DND-41 (cell line): ENCODE data around the gene SMTNL2.

Source experiments
- ATAC-seq: fragments of 200-7000 bp; cut with Tn5 transposase; 3 replicates; pipeline ENCODE4 v1.9.1; 2021; ENCODE audit warnings: low read depth; ENCODE audit not compliant: insufficient read depth
- DNase-seq: peaks from one replicate; pipeline ENCODE4 v3.0.0-alpha.2; 2020
- H2AFZ ChIP-seq: 2 replicates; pipeline ENCODE4 v1.6.0; 2012; ENCODE audit warnings: low read depth, low read length
- H3K27ac ChIP-seq: 2 replicates; pipeline ENCODE4 v1.5.1; 2012; ENCODE audit warnings: low read length, inconsistent platforms
- H3K27me3 ChIP-seq: fragments of 200-600 bp; sonication (generic); 2 replicates; pipeline ENCODE4 v1.6.0; 2012; ENCODE audit warnings: low read length, mild to moderate bottlenecking, inconsistent platforms; ENCODE audit not compliant: insufficient read depth, poor library complexity
- H3K36me3 ChIP-seq: 2 replicates; pipeline ENCODE4 v1.5.1; 2012; ENCODE audit warnings: low read length, inconsistent platforms; ENCODE audit not compliant: insufficient read depth
- H3K4me1 ChIP-seq: 2 replicates; pipeline ENCODE4 v1.5.1; 2012; ENCODE audit warnings: mild to moderate bottlenecking, low read length; ENCODE audit not compliant: insufficient read depth
- H3K4me2 ChIP-seq: 2 replicates; pipeline ENCODE4 v1.6.0; 2012; ENCODE audit warnings: mild to moderate bottlenecking, moderate library complexity, low read length, inconsistent platforms; ENCODE audit not compliant: insufficient read depth
- H3K4me3 ChIP-seq, 2 experiments: fragments of 200-600 bp in 1 of 2; shearing (Covaris generic) in 1 of 2; 2 replicates each; pipeline ENCODE4 v1.5.1; 2012 to 2016; ENCODE audit warnings: inconsistent platforms in 2 of 2, low read length in 2 of 2, mild to moderate bottlenecking in 2 of 2, low read depth in 1 of 2, moderate library complexity in 1 of 2
- H3K79me2 ChIP-seq: 2 replicates; pipeline ENCODE4 v1.6.0; 2012; ENCODE audit warnings: low read length, inconsistent platforms; ENCODE audit not compliant: insufficient read depth
- H3K9ac ChIP-seq: 2 replicates; pipeline ENCODE4 v1.6.0; 2012; ENCODE audit warnings: low read depth, mild to moderate bottlenecking, inconsistent platforms, low read length, moderate library complexity
- H3K9me3 ChIP-seq: 2 replicates; pipeline ENCODE4 v1.5.1; 2012; ENCODE audit warnings: low read length, moderate library complexity, mild to moderate bottlenecking, inconsistent platforms; ENCODE audit not compliant: insufficient read depth, severe bottlenecking
- H4K20me1 ChIP-seq: 2 replicates; pipeline ENCODE4 v1.6.0; 2012; ENCODE audit warnings: low read length; ENCODE audit not compliant: insufficient read depth
- CTCF ChIP-seq: IDR thresholded peaks from 2 replicates; pipeline ENCODE4 v1.5.1; 2012; ENCODE audit warnings: borderline replicate concordance, low read length, moderate library complexity, mild to moderate bottlenecking; ENCODE audit not compliant: poor library complexity, severe bottlenecking; ENCODE audit errors: extremely low read depth
- EZH2 ChIP-seq: IDR thresholded peaks from 3 replicates; pipeline ENCODE4 v1.6.1; 2012; ENCODE audit warnings: borderline replicate concordance, low read depth, mild to moderate bottlenecking, moderate library complexity, low read length, inconsistent platforms; ENCODE audit not compliant: severe bottlenecking

The SMTNL2 gene

GRCh38 chr17:4597975-4598374, 13.6 kb downstream of the SMTNL2 start:
- no peak overlapping the region for H3K4me3 ChIP-seq
- H3K9me3 ChIP-seq: no peaks in the 10 kb centered on the region
- TF ChIP-seq CTCF (no peak), EZH2 (no peak)
- no peak overlapping the region for H3K4me2 ChIP-seq
- no peak overlapping the region for H2AFZ ChIP-seq
- H4K20me1 ChIP-seq: no peaks in the 10 kb centered on the region
- no peak overlapping the region for H3K9ac ChIP-seq
- H3K27me3 ChIP-seq: peaks cover 2% of the 10 kb centered on the region
- no peak for DNase-seq
- no peak overlapping the region for H3K27ac ChIP-seq
- H3K79me2 ChIP-seq: no peaks in the 10 kb centered on the region
- H3K4me1 ChIP-seq: no peaks in the 10 kb centered on the region
- H3K36me3 ChIP-seq: no peaks in the 10 kb centered on the region
- no peak for ATAC-seq

- H3K9me3 ChIP-seq: no peaks in the 10 kb centered on the region
- H3K9ac ChIP-seq: no peak overlapping the region
- ATAC-seq (no peak), DNase-seq (no peak)
- H3K4me2 ChIP-seq: no peak overlapping the region
- no peaks in the 10 kb centered on the region for H3K4me1 ChIP-seq
- no peaks in the 10 kb centered on the region for H3K36me3 ChIP-seq
- no peaks in the 10 kb centered on the region for H3K79me2 ChIP-seq
- peaks cover 2% of the 10 kb centered on the region for H3K27me3 ChIP-seq
- H4K20me1 ChIP-seq: no peaks in the 10 kb centered on the region
- H3K4me3 ChIP-seq: no peak overlapping the region
- TF ChIP-seq CTCF (no peak), EZH2 (no peak)
- H3K27ac ChIP-seq: no peak overlapping the region
- no peak overlapping the region for H2AFZ ChIP-seq
Observed at GRCh38 chr17:4598776-4599504, 14.6 kb downstream of the SMTNL2 start.

DNA sequence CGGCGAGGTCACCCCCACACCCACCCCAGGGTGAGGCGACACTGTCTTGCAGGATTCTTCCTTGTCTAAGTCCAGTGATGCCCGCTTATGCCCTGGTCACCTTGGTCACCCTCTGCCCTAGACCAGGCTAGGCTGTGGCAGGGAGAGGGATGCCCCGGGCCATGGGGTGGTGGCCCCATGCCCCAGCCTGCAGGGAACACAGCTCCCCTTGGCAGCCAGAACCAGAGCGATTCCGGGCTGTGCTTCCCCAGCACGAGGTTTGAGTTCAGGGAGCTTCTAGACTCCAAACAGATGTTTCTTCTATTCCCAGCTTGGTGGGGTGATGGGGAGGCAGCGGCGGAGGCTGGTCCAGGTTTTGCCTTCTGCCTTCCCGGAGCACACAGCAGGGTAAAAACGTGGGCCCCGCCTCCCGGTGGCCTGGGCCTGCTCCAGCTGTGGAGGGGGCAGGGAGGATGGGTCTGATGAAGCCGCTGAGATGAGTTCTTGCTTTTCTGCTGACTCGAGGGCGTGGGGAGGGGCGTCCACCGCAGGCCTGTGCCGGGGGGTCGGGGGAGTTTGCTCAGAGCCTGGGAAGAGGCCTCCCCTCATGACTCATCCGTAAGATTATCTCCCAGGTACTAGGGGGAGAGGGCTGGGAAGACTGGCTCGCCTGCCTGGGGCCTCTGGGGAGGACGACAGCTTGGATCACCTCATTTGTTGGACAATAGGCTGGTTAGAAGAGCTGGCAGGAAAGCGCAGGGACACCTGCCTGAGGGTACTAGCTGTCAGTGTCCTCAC, 15.4 kb downstream of the SMTNL2 start:
- no peaks in the 10 kb centered on the region for H3K79me2 ChIP-seq
- ATAC-seq (no peak), DNase-seq (no peak)
- no peak overlapping the region for H3K27ac ChIP-seq
- H2AFZ ChIP-seq: no peak overlapping the region
- no peak overlapping the region for H3K4me3 ChIP-seq
- H3K27me3 ChIP-seq: peaks cover 2% of the 10 kb centered on the region
- H3K9me3 ChIP-seq: no peaks in the 10 kb centered on the region
- H4K20me1 ChIP-seq: no peaks in the 10 kb centered on the region
- no peak overlapping the region for H3K9ac ChIP-seq
- H3K4me2 ChIP-seq: no peak overlapping the region
- TF ChIP-seq CTCF (no peak), EZH2 (no peak)
- no peaks in the 10 kb centered on the region for H3K4me1 ChIP-seq
- H3K36me3 ChIP-seq: no peaks in the 10 kb centered on the region
